ENCODE measurements around the gene ESPL1.
"Not testable (repeated sequence)": the region's sequence is repeated elsewhere in the genome, so short reads cannot be mapped to it uniquely, and the experiment has no call there.

ESPL1 gene

DNA sequence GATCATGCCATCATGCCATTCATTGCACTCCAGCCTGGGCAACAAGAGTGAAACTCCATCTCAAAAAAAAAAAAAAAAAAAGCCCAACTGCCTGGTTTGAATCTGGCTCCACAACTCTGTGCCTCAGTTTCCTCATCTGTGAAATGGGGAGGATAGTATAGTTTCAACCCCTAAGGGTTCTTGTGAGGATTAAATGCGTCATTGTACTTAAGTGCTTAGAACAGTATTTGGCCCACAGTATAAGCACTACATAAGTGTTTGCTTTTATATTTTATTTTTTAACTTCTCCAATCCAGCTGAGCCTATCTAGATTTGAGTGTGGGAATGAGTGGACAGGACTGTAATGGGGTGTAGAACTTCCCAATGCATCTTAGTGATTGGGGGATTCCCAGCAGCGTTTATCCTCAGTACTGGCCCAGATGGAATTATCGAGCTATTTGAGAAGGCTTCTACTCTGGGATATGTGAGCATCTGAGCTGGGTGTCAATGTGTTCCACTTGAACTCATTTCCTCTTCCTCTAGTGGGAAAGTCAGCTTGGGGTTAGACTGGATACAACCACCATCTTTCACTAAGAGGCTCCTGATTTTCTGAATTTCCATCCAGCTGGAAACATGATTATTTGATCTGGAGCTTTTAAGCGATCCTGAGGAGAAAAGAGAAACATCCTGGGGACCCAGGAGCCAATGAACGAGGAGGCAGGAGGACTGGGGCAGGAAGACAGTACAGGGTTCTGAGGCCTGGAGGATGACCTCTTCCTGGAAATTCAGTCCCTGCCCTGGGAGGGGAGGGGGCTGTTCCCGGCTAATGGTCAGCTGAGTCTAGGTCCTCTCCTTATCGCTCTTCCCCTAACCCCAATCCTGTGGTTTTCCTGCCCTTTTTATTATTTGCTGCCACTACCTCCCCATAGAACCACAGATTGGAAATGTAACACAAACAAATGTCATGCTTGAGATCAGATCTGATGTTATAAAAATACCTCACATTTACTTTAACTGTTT is 9.3 kb upstream of the ESPL1 start:
- DNase-seq (ENCODE audit: low read depth in 2 of 2), result no peak

DNA sequence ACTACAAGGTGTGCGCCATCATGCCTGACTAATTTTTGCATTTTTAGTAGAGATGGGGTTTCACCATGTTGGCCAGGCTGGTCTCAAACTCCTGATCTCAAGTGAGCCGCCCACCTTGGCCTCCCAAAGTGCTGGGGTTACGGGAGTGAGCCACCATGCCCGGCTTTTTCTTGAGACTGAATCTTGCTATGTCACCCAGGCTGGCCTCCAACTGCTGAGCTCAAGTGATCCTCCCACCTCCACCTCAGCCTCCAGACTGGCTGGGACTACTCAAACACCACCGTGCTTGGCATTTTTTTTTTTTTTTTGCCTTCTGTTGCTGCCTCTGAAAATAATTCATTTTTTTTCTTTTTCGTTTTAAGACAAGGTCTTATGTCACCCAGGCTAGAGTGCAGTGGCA is 8.2 kb upstream of the ESPL1 start:
- DNase-seq (ENCODE audit: low read depth in 2 of 2), result no peak

DNA sequence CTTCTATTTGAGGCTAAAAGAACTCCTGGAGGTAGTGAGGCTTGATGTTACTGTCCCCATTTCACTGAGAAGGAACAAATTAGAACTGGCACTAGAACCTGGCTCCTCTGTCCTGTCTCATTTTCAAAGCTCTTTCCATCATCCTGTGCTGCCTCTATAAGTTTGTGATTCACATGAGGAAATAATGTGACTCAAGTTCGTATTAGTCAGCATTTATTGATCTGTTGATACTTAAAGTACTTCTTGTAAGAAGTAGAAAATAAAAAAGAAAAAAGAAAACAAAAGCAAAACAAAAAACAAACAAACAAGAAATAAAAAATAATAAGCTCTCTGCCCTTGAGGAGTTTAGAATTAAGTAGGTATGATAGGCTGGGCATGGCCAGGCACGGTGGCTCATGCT is 2.3 kb upstream of the ESPL1 start:
- DNase-seq (ENCODE audit: low read depth in 2 of 2), result no peak

DNA sequence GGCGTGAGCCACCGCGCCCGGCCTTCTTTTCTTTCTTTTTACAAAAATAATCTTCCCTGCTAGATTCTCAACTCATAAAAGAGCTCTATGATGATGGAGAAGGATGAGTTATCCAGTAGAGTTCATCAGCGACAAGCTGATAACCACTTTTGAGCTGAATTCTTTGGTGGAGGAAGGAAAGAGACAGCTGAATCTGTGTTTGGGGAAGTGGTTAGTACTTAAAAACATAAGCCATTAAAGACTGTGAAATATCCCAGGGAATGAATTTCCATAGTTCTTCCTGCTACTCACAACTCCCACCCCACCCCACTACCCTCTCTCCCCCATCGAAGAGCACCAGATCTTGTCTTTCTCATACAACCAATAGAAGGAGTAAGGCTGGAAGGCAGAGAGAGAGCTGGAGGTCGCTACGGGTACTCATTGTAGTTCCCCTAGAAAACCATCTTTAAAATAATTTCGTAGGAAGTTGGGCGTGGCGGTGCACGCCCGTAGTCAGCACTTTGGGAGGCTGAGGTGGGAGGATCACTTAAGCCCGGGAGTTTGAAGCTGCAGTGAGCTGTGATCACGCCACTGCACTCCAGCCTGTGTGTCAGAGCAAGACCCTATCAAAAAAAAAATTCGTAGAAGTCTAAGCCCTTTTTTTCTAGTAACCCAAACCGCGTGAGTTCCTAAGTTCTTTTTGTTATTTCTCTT is 647 bp upstream of the ESPL1 start:
- DNase-seq (ENCODE audit: low read depth in 2 of 2), result no peak

DNA sequence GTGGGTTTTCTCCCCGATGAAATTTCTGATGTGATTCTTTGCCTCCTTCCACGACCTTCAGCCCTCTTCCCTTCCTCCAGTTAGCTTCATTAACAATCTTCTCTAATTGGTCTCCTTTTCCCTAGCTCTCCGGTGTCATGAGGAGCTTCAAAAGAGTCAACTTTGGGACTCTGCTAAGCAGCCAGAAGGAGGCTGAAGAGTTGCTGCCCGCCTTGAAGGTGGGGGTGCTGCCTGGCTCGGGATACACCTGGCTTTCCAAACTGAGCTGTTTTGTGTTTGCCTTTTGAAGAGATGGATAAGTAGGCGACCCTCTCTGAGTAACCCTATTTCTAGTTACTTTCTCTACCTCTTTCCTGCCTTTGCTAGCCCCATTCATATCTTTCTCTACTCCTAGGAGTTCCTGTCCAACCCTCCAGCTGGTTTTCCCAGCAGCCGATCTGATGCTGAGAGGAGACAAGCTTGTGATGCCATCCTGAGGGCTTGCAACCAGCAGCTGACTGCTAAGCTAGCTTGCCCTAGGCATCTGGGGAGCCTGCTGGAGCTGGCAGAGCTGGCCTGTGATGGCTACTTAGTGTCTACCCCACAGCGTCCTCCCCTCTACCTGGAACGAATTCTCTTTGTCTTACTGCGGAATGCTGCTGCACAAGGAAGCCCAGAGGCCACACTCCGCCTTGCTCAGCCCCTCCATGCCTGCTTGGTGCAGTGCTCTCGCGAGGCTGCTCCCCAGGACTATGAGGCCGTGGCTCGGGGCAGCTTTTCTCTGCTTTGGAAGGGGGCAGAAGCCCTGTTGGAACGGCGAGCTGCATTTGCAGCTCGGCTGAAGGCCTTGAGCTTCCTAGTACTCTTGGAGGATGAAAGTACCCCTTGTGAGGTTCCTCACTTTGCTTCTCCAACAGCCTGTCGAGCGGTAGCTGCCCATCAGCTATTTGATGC is 797 bp downstream of the ESPL1 start:
- DNase-seq (ENCODE audit: low read depth in 2 of 2), result no peak

DNA sequence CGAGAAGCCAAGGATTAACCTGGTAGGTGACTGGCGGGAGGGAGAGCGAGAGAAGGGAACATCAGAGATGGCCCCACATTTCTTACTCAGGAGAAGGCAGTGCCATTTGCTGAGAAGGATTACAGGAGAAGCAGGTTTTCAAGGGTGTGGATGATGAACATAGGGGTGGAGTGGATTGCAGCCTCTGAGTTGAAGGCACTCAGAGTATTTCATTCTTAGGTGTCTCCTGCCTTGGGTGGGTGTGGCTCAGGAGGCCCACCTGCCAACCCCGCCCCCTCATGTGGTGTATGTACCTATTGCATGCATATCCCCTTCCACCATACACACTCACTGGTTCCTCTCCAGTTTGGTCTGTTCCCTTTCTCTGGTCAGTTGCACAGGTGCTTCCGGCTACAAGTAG is 6.3 kb downstream of the ESPL1 start:
- no peak for DNase-seq (ENCODE audit: low read depth in 2 of 2)

DNA sequence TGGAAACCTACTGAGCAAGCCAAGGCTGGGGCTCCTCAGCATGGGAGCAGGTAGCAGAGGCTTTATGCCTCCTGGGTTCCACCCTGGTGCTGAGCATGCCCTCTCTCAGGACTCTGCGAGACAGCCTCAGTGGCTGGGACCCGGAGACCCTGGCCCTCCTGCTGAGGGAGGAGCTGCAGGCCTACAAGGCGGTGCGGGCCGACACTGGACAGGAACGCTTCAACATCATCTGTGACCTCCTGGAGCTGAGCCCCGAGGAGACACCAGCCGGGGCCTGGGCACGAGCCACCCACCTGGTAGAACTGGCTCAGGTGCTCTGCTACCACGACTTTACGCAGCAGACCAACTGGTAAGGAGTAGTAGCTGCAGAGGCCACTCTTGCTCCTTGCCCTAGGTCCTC is 8.4 kb downstream of the ESPL1 start:
- no peak for DNase-seq (ENCODE audit: low read depth in 2 of 2)

DNA sequence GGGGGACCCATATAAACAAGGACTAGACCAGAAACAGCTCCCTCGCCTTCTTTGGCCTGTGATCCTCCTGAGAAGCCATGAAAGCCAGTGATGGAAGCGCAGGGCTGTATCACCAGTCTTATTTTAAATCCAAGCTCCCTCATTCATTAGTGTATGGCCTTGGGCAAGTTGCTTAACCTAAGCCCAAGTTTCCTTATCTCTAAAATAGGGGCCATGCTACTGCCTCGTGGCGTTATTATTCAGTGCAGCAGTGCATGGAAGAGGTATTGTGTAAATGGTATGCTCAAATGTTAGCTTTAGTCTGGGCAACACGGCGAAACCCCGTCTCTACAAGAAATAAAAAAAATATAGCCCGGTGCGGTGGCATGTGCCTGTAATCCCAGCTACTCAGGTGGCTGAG is 9.9 kb downstream of the ESPL1 start:
- DNase-seq (ENCODE audit: low read depth in 2 of 2), result no peak

DNA sequence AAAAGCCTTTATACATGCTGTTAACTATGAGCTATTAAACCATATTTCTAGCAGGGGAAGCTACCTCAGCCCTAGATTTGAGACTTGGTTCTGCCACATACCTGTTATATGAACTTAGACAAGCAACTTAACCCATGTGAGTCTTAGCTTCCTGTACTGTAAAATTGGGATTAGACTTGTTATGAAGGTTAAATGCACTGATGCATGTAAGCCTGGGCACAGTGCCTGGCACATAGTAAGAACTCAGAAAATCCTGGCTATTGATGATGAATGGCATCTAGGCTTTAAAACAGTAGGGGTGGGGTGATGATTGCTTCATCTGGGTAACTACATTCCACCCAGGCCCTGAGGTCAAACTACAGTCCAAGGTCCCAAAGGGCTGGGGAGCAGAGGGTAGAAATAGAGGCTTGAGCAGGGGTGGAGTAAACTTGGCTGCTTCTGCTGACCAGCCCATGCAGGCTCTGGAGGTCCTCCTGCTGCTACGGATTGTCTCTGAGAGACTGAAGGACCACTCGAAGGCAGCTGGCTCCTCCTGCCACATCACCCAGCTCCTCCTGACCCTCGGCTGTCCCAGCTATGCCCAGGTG is 11.3 kb downstream of the ESPL1 start:
- no peak for DNase-seq (ENCODE audit: low read depth in 2 of 2)

DNA sequence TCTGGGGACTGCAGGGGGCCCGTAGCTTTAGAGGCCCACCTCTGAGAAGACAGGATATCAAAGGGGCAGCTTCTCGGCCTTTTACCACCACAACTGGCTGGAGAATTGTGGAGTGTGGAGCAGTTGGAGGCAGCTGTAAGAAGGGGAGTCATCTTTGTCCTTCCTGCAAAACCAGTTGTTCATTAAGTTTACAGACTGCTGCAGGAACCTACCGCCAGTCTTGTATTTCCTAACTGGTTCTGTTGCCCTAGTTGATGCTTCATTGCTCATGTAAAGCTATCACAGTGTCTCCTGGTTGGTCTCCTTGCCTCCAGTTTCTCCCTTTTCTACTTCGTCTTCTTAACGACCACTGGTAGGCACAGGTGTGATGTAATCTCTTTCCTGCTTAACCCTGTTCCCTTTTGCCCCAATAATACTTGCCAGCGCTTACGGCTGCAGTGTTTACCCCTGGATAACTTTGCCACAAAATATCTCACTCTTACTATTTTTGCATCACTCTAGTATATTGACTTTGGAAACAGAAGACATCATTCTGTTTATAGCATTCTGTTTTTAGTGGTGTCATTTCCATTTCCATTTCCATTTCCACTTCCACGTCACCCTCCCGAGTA is 11.9 kb downstream of the ESPL1 start:
- DNase-seq (ENCODE audit: low read depth in 2 of 2), result no peak

DNA sequence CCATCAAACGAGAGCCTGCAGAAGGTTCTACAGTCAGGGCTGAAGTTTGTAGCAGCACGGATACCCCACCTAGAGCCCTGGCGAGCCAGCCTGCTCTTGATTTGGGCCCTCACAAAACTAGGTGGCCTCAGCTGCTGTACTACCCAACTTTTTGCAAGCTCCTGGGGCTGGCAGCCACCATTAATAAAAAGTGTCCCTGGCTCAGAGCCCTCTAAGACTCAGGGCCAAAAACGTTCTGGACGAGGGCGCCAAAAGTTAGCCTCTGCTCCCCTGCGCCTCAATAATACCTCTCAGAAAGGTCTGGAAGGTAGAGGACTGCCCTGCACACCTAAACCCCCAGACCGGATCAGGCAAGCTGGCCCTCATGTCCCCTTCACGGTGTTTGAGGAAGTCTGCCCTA is 18.3 kb downstream of the ESPL1 start:
- DNase-seq (ENCODE audit: low read depth in 2 of 2), result no peak

DNA sequence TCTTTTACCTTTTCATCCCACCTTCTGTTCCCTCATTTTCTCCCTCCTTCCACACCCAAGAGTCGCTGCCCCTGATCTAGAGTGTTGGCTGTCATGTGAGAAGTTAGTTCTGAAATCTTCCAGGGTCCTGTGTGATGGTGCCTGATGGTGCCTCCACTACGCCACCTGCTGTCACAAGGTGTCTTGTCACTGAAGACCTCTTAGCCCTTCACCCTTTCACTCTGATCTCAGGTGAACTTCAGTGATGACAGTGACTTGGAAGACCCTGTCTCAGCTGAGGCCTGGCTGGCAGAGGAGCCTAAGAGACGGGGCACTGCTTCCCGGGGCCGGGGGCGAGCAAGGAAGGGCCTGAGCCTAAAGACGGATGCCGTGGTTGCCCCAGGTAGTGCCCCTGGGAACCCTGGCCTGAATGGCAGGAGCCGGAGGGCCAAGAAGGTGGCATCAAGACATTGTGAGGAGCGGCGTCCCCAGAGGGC is 19.7 kb downstream of the ESPL1 start:
- peak; percentile 34 to 55 for DNase-seq (ENCODE audit: low read depth in 2 of 2)

DNA sequence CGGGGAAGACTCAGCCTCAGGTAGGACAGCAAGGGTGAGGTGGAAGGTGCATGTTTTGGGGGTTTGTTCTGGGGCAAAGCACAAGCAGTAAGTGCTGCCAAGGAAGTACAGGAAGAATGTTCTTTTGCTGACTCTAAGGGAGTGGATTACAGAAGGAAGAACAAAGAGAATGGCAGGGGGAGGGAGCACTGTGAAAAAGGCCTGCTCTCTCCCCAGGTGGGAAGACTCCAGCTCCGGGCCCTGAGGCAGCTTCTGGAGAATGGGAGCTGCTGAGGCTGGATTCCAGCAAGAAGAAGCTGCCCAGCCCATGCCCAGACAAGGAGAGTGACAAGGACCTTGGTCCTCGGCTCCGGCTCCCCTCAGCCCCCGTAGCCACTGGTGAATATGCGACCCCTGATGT is 20.2 kb downstream of the ESPL1 start:
- DNase-seq (ENCODE audit: low read depth in 2 of 2), result no peak

DNA sequence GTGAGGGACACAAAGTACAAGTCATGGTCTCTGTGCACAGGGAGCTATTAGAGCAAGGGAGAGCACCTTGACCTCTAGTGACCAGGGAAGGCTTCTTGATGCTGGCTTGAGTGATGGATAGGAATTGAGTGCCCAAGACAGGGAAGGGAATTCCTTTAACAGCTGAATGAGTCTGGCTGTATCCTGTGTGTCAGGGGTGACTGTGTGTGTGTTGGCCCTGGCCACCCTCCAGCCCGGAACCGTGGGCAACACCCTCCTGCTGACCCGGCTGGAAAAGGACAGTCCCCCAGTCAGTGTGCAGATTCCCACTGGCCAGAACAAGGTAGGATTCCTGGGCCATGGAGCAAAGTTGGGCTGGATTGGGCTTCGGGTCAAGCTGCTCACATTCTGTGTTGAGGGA is 21.8 kb downstream of the ESPL1 start:
- no peak for DNase-seq (ENCODE audit: low read depth in 2 of 2)

DNA sequence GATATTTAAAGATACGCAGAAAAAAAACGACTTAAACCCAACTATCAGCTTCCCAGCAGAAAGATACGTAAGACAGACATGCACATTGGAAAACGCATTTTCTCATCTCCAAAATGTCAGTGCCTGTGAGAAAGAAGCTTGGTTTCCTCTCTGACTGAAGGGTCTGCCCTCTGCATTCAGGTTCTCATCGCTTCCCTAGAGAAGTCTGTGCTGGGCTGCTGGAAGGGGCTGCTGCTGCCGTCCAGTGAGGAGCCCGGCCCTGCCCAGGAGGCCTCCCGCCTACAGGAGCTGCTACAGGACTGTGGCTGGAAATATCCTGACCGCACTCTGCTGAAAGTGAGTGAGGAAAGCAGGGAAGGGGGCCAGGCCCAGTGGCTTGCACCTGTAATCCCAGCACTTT is 22.6 kb downstream of the ESPL1 start:
- DNase-seq (ENCODE audit: low read depth in 2 of 2), result no peak

DNA sequence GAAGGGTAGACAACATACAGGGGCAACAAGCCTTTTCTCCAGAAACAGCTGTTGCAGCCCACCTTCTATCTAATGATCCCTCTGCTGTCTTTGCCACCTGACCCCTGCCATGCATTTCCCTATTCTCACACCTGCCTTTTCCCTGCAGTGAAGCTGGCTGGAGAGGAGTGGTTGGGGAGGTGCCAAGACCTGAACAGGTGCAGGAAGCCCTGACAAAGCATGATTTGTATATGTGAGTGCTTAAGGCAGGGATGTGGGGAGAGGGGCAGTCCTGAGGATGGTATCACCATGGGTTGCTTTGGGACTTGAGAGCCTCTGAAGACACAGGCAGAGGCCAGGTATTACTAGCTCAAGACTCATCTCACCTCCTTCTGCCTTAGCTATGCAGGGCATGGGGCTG is 24.3 kb downstream of the ESPL1 start:
- no peak for DNase-seq (ENCODE audit: low read depth in 2 of 2)

DNA sequence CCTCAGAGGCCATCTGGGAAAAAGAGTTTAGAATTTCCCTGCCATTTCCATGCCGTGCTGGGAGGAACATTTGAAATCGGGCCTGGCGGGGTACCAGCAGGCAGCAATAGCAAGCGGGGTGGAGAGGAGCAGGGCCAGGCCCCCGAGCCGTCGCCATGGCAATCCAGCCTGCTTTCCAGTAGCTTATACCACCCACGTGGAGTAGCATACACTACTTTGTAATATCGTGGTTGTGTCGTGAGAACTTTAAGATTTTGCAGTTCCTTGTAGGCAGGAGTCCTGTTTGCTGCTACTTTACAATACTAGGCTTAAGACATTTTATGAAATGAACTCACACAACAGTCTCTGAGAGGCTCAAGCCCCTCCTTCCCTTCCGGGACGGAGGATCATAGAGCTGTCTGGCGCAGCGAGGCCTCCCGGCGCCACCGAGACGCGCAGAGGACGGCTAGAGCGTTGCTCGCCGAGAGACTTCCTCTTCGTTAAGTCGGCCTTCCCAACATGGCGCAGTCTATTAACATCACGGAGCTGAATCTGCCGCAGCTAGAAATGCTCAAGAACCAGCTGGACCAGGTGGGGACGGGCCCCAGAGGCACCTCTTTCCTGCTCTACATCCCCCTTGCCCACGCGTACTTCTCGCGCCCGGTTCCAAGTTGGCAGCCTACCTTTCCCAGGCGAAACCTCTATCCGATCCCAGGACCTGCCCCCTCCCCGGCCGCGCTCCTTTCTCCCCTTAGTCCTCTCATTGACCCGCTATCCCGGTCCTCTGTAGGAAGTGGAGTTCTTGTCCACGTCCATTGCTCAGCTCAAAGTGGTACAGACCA is 27.2 kb downstream of the ESPL1 start, which contains the start of gene PFDN5:
PFDN5 (plus strand) TSS at position 473 of the 821 bp plus-strand sequence; CDS start at position 499, 26 bp downstream.
- peak; percentile 64 to 71 for DNase-seq (ENCODE audit: low read depth in 2 of 2)

DNA sequence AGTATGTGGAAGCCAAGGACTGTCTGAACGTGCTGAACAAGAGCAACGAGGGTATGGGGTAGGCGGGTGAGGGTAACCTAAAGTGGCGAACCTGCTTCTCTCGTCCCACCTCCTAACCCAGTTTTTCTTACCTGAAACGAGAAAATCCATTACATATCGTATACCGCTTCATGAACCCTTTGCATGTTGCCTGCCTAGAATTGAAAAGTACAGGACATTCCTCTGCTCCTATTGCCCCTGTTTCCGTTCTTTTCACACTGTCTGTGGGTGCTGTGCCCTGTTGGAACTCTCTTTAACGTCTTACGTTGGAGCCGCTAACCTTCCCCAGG is 27.8 kb downstream of the ESPL1 start:
- no peak for DNase-seq (ENCODE audit: low read depth in 2 of 2)

DNA sequence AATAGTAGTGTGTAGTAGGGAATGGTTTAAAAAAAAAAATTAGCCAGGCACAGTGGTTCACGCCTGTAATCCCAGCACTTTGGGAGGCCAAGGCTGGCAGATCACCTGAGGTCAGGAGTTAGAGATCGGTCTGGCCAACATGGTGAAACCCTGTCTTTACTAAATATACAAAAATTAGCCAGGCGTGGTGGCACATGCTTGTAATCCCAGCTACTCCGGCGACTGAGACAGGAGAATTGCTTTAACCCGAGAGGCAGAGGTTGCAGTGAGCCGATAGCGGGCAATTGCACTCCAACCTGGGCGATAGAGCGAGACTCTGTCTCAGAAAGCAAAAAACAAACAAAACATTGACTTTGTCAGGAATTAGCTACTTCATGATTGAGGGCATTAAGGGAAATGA is 29.0 kb downstream of the ESPL1 start:
- DNase-seq (ENCODE audit: low read depth in 2 of 2), result not testable (repeated sequence)

DNA sequence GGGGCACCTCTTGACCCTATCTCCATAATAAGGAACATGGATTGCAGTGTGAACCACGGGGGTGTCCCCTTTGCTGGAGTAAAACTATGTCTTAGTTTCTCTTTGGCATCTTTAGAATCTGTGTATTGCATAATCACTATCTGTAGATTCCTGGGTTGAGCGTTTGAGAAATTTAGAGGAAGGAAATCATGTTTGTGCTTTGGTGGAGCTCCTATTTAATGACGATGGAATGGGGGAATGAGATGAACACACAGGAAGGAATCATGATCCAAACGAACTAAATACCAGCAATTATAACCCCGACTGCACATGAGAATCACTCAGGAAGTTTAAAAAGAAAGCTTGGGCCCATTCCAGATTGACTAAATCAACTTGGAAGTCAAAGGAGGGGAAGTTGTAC is 30.1 kb downstream of the ESPL1 start:
- DNase-seq (ENCODE audit: low read depth in 2 of 2), result no peak

Data from stimulated activated CD4-positive, alpha-beta T cell treated with anti-CD3 and anti-CD28 coated beads, Interleukin-1b, Interleukin-23, amount 100 ng/mL, for 1 hour (primary cell).